Daoy (cell line): Measurements from ENCODE around the gene TSPAN10. TPM values are rescaled to one million over a fixed set of nuclear protein-coding genes. Genes with fewer than 3 reads are reported as not detected.

Source experiments
- DNase-seq: peaks from one replicate; pipeline ENCODE4 v3.0.0-alpha.2; 2015; ENCODE audit warnings: low read depth
- total RNA-seq: library from RNA; depleted of rRNA; stranded (reverse); fragments of >200 nt; shearing (Covaris generic); gene quantifications from 2 replicates; pipeline ENCODE4 v1.2.3, GENCODE V29; 2014; rRNA removed

Gene TSPAN10
- total RNA-seq, 1 experiment from 2014 or later: 2.3 TPM

DNA sequence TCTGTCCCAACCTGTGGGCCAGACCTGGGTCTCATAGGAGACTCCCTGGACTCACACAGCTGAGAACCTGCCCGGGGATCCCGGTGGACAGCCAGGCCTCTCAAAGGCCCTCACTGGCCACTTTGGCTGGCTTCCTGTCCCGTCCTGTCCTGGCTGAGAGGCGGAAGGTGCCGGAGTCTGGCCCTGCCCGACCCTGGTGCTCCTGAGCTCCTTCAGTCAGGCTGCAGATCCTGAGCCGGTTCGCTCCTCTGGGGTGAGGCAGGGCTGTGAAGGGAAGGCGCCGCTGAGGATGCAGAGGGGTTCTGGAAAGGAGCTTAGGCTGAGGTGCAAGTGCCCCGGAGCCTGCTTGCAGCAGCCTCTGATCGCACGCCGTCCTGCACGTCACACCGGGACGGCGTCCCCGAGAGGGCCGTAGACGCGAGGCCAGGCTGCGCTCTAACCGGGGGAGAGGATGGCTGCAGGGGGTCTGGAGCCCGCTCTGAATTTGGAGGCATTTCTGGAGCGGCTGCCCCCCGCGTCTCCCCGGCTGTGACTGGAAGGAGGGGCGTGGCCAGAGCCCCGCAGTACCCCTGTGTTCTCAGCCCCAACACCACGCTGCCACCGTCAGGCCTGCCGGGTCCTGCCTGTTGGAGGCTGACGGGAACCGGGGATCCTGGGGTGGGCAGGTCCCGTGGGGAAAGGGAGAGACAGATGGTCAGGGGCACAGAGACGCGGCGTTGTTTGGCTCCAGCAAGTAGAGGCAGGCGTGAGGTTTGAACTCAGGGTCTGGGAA, 51.0 kb downstream of the TSPAN10 start:
- DNase-seq: no peak

DNA sequence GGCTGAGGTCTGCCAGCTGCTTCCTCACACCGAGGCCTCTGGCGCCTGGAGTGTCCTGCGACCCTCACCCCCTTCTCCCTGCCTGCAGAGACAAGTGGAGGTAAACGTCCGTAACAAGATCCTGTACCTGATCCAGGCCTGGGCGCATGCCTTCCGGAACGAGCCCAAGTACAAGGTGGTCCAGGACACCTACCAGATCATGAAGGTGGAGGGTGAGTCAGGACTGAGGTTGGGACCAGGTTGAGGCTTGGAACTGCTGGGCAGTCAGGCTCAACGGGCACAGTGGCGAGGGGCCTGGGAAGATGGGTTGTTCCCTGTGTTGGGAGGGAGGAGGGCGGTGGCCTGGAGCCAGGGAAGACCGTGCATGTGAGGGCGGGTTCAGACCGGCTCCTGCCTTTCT, 51.6 kb downstream of the TSPAN10 start:
- no peak for DNase-seq

DNA sequence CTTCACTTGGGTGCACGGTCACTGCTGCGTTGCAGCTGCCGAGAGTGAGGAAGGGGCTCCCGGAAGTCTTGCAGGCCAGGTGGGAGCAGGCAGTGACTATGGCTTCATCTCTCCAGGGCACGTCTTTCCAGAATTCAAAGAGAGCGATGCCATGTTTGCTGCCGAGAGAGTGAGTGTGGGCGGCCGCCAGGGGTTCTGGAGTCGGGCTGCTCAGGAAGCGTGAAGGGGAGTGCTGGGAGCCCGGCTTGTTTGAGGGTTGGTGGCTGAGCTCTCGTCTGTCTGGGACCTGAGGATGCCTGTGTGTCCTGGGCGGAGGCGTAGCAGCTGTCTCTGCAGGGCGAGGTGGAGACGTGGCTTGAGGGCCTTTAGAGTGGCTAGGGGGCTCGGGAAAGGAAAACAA, 53.1 kb downstream of the TSPAN10 start:
- DNase-seq: no peak

DNA sequence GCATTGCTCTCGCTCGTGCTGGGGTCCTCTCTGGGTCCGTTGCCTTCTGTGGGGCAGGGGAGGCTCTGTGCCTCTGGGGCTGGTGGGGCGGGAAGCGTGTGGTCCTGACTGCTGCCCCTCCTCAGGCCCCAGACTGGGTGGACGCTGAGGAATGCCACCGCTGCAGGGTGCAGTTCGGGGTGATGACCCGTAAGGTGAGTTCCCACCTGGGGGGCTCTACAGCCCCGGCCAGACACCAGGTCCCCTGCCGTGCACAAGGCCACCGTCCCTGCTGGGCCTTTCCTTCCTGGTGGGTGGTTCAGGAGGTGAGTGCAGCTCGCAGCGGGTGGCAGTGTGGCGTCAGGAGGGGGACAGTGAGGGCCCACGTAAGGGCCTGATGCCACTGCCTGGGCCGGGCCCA, 53.6 kb downstream of the TSPAN10 start:
- no peak for DNase-seq

DNA sequence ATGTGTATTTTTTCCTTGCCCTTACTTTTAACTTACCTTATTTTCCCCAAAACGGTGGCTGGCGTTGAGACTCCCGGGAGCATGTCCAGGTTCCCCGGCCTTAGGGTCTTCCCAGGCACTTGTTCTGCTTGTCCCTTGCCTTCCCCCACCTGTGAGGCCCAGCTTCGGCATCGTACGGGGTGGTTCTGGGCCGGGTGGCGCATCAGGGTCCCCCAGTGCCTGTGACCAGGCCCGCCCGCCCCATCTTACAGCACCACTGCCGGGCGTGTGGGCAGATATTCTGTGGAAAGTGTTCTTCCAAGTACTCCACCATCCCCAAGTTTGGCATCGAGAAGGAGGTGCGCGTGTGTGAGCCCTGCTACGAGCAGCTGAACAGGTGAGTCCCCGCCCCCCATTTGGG, 54.2 kb downstream of the TSPAN10 start:
- DNase-seq: no peak

DNA sequence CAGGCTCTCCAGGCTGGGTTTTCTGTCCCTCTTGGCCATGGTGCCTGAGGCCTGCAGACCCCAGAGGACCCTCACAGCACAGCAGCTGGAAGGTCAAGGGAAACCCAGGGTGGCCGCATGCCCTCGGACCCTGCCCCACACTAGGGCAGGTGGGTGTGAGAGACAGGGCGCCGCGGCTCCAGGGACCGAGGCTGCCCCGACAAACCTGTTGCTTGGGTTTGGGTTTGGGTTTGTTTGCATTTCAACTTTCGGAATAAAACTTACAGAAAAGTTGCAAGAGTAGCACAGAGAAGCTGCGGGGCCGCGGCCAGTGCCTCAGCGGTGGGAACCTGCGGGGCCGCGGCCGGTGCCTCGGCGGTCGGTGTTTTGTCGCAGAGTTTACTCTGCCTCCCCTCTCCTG, 54.6 kb downstream of the TSPAN10 start:
- no peak for DNase-seq

DNA sequence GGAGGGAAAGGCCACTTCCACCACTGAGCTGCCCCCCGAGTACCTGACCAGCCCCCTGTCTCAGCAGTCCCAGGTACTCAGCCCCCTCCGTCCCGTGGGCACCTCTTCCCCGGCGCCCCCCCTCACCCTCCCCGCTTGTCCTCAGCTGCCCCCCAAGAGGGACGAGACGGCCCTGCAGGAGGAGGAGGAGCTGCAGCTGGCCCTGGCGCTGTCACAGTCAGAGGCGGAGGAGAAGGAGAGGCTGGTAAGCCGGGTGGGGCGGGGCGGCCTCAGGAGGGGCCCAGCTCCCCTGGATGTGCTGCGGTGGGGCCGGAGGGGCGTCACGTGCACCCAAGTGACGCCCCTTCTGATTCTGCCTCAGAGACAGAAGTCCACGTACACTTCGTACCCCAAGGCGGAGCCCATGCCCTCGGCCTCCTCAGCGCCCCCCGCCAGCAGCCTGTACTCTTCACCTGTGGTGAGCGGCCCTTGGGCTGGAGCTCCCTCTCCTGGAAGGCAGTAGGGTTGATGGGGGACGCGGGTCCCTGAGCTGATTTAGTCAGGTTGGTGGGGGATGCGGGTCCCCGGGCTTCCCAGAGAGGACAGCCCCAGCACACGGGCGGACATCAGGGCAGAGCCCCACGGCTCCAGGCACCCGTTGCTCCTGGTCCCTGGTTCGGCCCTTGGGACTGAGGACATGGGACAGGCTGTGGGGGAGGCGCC, 56.7 kb downstream of the TSPAN10 start:
- no peak for DNase-seq

DNA sequence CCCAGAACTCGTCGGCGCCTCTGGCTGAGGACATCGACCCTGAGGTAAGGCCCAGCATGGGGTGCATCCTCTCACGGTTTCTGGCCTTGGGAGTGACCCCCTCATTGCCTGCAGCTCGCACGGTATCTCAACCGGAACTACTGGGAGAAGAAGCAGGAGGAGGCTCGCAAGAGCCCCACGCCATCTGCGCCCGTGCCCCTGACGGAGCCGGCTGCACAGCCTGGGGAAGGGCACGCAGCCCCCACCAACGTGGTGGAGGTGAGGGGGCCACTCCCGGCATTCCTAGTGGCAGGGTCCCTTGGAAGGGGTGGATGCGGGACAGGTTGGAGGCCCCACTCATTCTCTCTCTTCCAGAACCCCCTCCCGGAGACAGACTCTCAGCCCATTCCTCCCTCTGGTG, 57.8 kb downstream of the TSPAN10 start:
- DNase-seq: no peak

DNA sequence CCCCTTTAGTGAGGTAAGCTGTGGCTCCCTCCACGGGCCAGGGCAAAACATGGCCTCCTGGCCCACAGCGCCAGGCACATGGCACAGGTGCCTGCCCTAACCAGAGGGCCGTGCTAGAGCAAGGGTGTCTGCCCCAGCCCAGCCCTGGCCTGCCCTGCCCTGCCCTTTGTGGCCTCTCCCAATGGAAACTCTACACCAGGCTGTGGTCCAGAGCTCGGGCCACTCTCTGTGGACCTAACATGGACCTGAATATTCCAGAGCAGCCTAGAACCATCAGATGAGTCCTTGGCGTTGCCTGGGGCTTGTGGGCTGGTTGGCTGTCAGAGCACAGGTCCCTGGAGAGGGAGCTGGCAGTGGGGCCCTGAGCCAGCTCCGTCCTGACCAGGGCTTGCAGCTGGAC, 58.2 kb downstream of the TSPAN10 start:
- DNase-seq: no peak

DNA sequence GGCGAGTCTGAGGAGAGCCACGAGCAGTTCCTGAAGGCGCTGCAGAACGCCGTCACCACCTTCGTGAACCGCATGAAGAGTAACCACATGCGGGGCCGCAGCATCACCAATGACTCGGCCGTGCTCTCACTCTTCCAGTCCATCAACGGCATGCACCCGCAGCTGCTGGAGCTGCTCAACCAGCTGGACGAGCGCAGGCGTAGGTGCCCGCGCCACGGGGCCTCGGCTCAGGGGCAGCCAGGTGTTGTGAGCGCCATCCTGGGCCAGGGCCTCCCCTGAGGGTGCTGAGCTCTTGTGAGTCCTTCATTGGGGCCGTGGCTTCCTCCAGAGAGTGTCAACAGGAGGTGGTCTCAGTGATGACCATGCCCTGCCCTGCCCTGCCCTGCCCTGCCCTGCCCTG, 58.8 kb downstream of the TSPAN10 start:
- no peak for DNase-seq

DNA sequence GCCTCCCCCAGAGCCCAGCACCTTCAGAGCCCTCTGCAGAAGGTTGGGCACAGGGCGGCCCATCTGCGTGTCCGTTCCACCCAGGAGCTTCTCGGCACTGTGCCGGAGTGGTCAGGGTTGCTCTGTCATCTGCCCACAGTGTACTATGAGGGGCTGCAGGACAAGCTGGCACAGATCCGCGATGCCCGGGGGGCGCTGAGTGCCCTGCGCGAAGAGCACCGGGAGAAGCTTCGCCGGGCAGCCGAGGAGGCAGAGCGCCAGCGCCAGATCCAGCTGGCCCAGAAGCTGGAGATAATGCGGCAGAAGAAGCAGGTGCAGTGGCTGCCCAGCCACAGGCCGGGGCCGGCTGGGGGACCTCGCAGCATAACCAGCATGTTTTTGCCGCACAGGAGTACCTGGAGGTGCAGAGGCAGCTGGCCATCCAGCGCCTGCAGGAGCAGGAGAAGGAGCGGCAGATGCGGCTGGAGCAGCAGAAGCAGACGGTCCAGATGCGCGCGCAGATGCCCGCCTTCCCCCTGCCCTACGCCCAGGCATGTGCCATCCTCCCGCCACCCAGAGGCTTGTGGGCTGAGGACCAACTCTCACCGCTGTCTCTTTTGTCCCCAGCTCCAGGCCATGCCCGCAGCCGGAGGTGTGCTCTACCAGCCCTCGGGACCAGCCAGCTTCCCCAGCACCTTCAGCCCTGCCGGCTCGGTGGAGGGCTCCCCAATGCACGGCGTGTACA, 59.4 kb downstream of the TSPAN10 start:
- no peak for DNase-seq

DNA sequence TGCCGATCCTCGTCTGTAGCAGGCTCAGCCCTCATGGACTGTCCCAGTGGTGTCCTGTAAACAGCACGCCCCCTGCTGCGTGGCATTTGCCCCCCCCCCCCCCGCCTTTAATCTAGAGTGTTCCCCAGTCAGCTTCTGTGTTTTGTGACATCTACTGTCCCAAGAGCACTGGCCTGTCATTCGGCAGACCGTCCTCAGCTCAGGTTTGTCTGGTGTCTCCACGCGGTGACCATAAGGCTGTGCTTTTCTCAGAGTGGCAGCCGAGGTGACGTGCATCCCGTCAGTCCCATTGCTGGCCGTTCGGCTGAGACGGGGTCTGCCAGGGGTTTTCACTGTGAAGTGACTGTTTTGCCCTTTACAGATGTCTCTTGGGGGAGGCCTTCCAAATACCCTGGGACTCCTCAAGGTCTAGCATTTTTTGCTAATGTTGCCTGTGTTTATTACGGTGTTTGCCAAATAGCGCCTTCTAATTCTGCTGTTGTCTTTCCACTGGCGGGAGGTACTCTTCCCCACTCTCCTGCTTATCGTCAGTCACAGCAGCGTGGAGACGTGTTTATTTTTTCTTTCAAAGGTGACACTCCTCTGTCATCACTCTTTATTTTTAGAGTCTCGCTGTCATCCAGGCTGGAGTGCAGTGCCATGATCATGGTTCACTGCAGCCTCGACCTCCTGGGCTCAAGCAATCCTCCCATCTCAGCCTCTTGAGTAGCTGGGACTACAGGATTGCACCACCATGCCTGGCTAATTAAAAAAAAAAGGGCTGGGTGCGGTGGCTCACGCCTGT, 60.5 kb downstream of the TSPAN10 start:
- no peak for DNase-seq

Other genes starting within 250 kb of the TSPAN10 start
- gene BAHCC1, start 241.7 kb upstream of the TSPAN10 start, total RNA-seq: 6.8 and 11.0 TPM in 2 replicates
- gene ACTG1, start 124.4 kb upstream of the TSPAN10 start, total RNA-seq: 5,410 and 5,454 TPM in 2 replicates
- 0.17 TPM in 1 of 2 replicates, not detected in the other for gene FSCN2, start 108.8 kb upstream of the TSPAN10 start, total RNA-seq
- gene FAAP100, start 84.8 kb upstream of the TSPAN10 start, total RNA-seq: 11.7 TPM in 2 replicates
- 69.6 and 78.5 TPM in 2 replicates for gene NPLOC4, start 84 bp upstream of the TSPAN10 start, total RNA-seq
- 2.5 TPM in 1 of 2 replicates, not detected in the other for gene PDE6G, start 19.3 kb downstream of the TSPAN10 start, total RNA-seq
- gene OXLD1, start 29.4 kb downstream of the TSPAN10 start, total RNA-seq: 54.2 and 84.9 TPM in 2 replicates
- gene CCDC137, start 29.5 kb downstream of the TSPAN10 start, total RNA-seq: 60.4 and 68.6 TPM in 2 replicates
- 66.3 and 76.4 TPM in 2 replicates for gene ARL16, start 46.6 kb downstream of the TSPAN10 start, total RNA-seq
- gene HGS, start 46.8 kb downstream of the TSPAN10 start, total RNA-seq: 179 and 187 TPM in 2 replicates
- 19.3 and 19.9 TPM in 2 replicates for gene MRPL12, start 66.2 kb downstream of the TSPAN10 start, total RNA-seq
- gene SLC25A10, start 75.1 kb downstream of the TSPAN10 start, total RNA-seq: 43.6 and 52.2 TPM in 2 replicates
- not detected in 2 replicates for gene GCGR, start 167.0 kb downstream of the TSPAN10 start, total RNA-seq
- gene MCRIP1, start 196.1 kb downstream of the TSPAN10 start, total RNA-seq: 78.3 and 91.2 TPM in 2 replicates
- not detected in 2 replicates for gene PPP1R27, start 197.9 kb downstream of the TSPAN10 start, total RNA-seq
- gene P4HB, start 223.3 kb downstream of the TSPAN10 start, total RNA-seq: 1,181 and 1,293 TPM in 2 replicates
- gene ARHGDIA, start 234.1 kb downstream of the TSPAN10 start, total RNA-seq: 138 and 216 TPM in 2 replicates